OCI-LY7 (cell line): ENCODE measurements around the gene GYS2. TPM values are rescaled to one million over a fixed set of nuclear protein-coding genes. Genes with fewer than 3 reads are reported as not detected.

Source experiments
- BruUV-seq: library from RNA; stranded (reverse); fragments of 400-500 nt; replicated peaks from 2 replicates; lab custom pipeline; 2021; lab: Mats Ljungman, UMichigan
- CTCF ChIA-PET: fragments of 300-600 bp; sonication (Branson Sonifier 250); formaldehyde crosslinking; loops from one replicate; lab custom pipeline; 2022; ENCODE audit warnings: antibody characterized with exemption; ENCODE audit not compliant: unreplicated experiment; lab: Charles Lee
- POLR2A ChIA-PET: fragments of 300-600 bp; sonication (Branson Sonifier 250); formaldehyde crosslinking; loops from one replicate; lab custom pipeline; 2022; ENCODE audit warnings: antibody characterized with exemption; lab: Charles Lee
- DNase-seq: peaks from one replicate; pipeline ENCODE4 v3.0.0-alpha.2; 2015; ENCODE audit warnings: low spot score
- H2AFZ ChIP-seq: fragments of 200-600 bp; sonication (generic), shearing (Covaris generic); 2 replicates; pipeline ENCODE4 v1.6.1; 2014; ENCODE audit warnings: mild to moderate bottlenecking, antibody characterized with exemption, low read length, moderate library complexity
- H3K27ac ChIP-seq: fragments of 200-600 bp; sonication (generic); 2 replicates; pipeline ENCODE4 v1.5.1; 2014; ENCODE audit warnings: mixed run types, low read depth, mild to moderate bottlenecking, moderate library complexity, low read length, inconsistent platforms; ENCODE audit not compliant: poor library complexity, severe bottlenecking
- H3K36me3 ChIP-seq: fragments of 200-600 bp; sonication (generic); 2 replicates; pipeline ENCODE4 v1.6.1; 2014; ENCODE audit warnings: mild to moderate bottlenecking, antibody characterized with exemption, low read length, moderate library complexity, mixed read lengths; ENCODE audit not compliant: insufficient read depth
- H3K4me1 ChIP-seq: fragments of 200-600 bp; sonication (generic); 2 replicates; pipeline ENCODE4 v1.5.1; 2014; ENCODE audit warnings: mild to moderate bottlenecking, low read length; ENCODE audit not compliant: insufficient read depth, poor library complexity, severe bottlenecking
- H3K4me2 ChIP-seq: fragments of 200-600 bp; sonication (generic); 2 replicates; pipeline ENCODE4 v1.6.1; 2014; ENCODE audit warnings: mild to moderate bottlenecking, low read length
- H3K4me3 ChIP-seq: fragments of 200-600 bp; sonication (generic); 2 replicates; pipeline ENCODE4 v1.5.1; 2014; ENCODE audit warnings: mild to moderate bottlenecking, low read depth, low read length; ENCODE audit not compliant: poor library complexity, severe bottlenecking
- H3K79me2 ChIP-seq: fragments of 200-600 bp; sonication (generic); 2 replicates; pipeline ENCODE4 v1.6.1; 2016; ENCODE audit warnings: low read depth, mild to moderate bottlenecking, low read length, moderate library complexity, mixed read lengths; ENCODE audit not compliant: insufficient read depth
- H3K9me2 ChIP-seq: fragments of 200-600 bp; sonication (generic); 2 replicates; pipeline ENCODE4 v1.6.1; 2016; ENCODE audit warnings: mild to moderate bottlenecking, low read length, mixed read lengths; ENCODE audit not compliant: insufficient read depth
- H3K9me3 ChIP-seq: fragments of 200-600 bp; sonication (generic); 2 replicates; pipeline ENCODE4 v1.6.1; 2014; ENCODE audit warnings: mild to moderate bottlenecking, mixed run types, low read length, mixed read lengths
- H4K20me1 ChIP-seq: fragments of 200-600 bp; sonication (generic); 2 replicates; pipeline ENCODE4 v1.6.1; 2014; ENCODE audit warnings: mild to moderate bottlenecking, antibody characterized with exemption, low read length, moderate library complexity, mixed read lengths; ENCODE audit not compliant: insufficient read depth
- EZH2phosphoT487 ChIP-seq: fragments of 200-600 bp; sonication (generic); IDR thresholded peaks from 2 replicates; pipeline ENCODE4 v1.6.1; 2018; ENCODE audit warnings: low read depth, borderline replicate concordance, mild to moderate bottlenecking, mixed run types, antibody characterized with exemption, low read length, moderate library complexity, mixed read lengths
- intact Hi-C: fragments of 100-400 bp; cut with micrococcal nuclease; formaldehyde crosslinking; loops from one replicate; pipeline ENCODE4 v1.10.0; 2022; ENCODE audit not compliant: unreplicated experiment
- total RNA-seq, 2 experiments: library from RNA; depleted of rRNA in 1 of 2; stranded (reverse); fragments of >200 nt in 1 of 2; shearing (Covaris generic) in 1 of 2; gene quantifications; 2 replicates each; pipeline ENCODE4 v1.2.3, GENCODE V29; 2014 to 2022
- TF ChIP-seq, protein P1 (sequence below): fragments of 200-600 bp; sonication (generic); conservative IDR thresholded peaks from 2 replicates; pipeline ENCODE4 v1.5.1; 2014; ENCODE audit warnings: mild to moderate bottlenecking, antibody characterized with exemption, low read length, moderate library complexity, mixed read lengths

Gene GYS2
- total RNA-seq, 2 experiments from 2014 or later, result not detected

DNA sequence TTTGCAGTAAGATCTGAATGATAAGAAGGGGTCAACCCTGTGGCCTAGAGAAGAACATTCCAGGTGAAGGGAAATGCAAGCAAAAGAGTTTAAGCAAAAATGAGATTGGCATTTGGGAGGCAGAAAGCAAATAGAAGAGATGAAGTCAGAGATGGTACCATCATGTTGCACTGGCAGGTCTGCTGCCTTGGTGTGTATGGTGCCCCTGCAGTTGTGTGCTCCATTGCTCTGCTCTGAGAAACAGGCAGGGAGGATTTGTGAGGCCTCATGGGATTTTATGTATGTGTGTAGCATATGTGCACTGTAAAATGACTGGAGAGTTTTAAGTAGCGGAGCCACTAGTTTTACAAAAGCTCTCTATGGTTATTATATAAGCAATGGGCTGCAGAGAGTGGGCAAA is 46.4 kb upstream of the GYS2 start:
- H3K36me3 ChIP-seq, result peaks cover 100% of the 10 kb centered on the region
- CTCF ChIA-PET, result no interaction called here
- H3K4me2 ChIP-seq, result no peak overlapping the region
- H3K4me3 ChIP-seq, result no peak overlapping the region
- no peak overlapping the region for H2AFZ ChIP-seq
- no peak for DNase-seq
- peaks cover 72% of the 10 kb centered on the region for H4K20me1 ChIP-seq
- intact Hi-C loops, result no loop called here
- H3K9me2 ChIP-seq, result no peaks in the 10 kb centered on the region
- H3K79me2 ChIP-seq, result peaks cover 87% of the 10 kb centered on the region
- H3K27ac ChIP-seq, result no peak overlapping the region
- no TSS peak for BruUV-seq
- no peak for TF ChIP-seq EZH2phosphoT487
- TF ChIP-seq, protein P1, sequence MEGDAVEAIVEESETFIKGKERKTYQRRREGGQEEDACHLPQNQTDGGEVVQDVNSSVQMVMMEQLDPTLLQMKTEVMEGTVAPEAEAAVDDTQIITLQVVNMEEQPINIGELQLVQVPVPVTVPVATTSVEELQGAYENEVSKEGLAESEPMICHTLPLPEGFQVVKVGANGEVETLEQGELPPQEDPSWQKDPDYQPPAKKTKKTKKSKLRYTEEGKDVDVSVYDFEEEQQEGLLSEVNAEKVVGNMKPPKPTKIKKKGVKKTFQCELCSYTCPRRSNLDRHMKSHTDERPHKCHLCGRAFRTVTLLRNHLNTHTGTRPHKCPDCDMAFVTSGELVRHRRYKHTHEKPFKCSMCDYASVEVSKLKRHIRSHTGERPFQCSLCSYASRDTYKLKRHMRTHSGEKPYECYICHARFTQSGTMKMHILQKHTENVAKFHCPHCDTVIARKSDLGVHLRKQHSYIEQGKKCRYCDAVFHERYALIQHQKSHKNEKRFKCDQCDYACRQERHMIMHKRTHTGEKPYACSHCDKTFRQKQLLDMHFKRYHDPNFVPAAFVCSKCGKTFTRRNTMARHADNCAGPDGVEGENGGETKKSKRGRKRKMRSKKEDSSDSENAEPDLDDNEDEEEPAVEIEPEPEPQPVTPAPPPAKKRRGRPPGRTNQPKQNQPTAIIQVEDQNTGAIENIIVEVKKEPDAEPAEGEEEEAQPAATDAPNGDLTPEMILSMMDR, result no peak
- H3K4me1 ChIP-seq, result peaks cover 21% of the 10 kb centered on the region
- POLR2A ChIA-PET, result interaction anchor here (0.8 to 1.6 kb wide), 3 partner anchors 10 to 152 kb away, joined by 3 to 5 read pairs (median 4); no protein-coding TSS in a partner anchor
- H3K9me3 ChIP-seq, result no peaks in the 10 kb centered on the region

DNA sequence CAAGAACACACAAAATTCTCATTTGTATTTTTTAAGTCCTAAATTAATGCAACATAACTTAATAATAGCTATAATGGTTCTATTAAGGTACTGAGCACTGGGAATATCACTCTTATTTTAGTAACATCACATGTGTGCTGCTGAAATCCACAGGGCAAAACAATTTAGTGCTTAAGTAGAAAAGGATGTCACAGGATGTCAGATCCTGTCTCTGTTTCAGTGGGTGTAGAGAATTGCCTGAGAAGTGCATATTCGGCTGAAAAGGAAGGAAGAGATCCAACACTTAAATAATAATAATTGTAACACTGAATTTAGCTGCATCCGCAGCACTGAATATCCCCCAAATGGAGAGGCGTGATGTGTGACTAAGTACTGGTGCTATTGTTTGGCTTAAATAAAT is 44.4 kb upstream of the GYS2 start:
- Histone ChIP-seq H3K36me3 (peaks cover 98% of the 10 kb centered on the region), H3K4me3 (no peak overlapping the region), H2AFZ (no peak overlapping the region), H3K4me2 (no peak overlapping the region), H3K4me1 (peaks cover 7% of the 10 kb centered on the region), H4K20me1 (peaks cover 57% of the 10 kb centered on the region), H3K9me3 (no peaks in the 10 kb centered on the region), H3K9me2 (no peaks in the 10 kb centered on the region), H3K79me2 (peaks cover 78% of the 10 kb centered on the region), H3K27ac (no peak overlapping the region)
- CTCF ChIA-PET, result no interaction called here
- TF ChIP-seq, protein P1, result no peak
- no peak for TF ChIP-seq EZH2phosphoT487
- no peak for DNase-seq
- intact Hi-C loops, result no loop called here
- POLR2A ChIA-PET, result interaction anchor here (0.6 to 1.4 kb wide), 5 partner anchors 8 to 138 kb away, joined by 3 to 7 read pairs (median 3); partner anchors contain the start of gene LDHB
- no TSS peak for BruUV-seq

- Histone ChIP-seq H3K4me1 (peaks cover 7% of the 10 kb centered on the region), H2AFZ (no peak overlapping the region), H3K9me3 (no peaks in the 10 kb centered on the region), H3K27ac (no peak overlapping the region), H3K9me2 (no peaks in the 10 kb centered on the region), H3K36me3 (peaks cover 98% of the 10 kb centered on the region), H3K79me2 (peaks cover 78% of the 10 kb centered on the region; the same call in 1 of the 2 replicates), H3K4me3 (no peak overlapping the region), H3K4me2 (no peak overlapping the region), H4K20me1 (peaks cover 60% of the 10 kb centered on the region)
- TF ChIP-seq, protein P1, result no peak
- no peak for TF ChIP-seq EZH2phosphoT487
- no peak for DNase-seq
- POLR2A ChIA-PET, result interaction anchor here (1.2 to 1.4 kb wide), 4 partner anchors 9 to 49 kb away, joined by 3 to 7 read pairs (median 3); partner anchors contain the start of gene LDHB
- no TSS peak for BruUV-seq
- CTCF ChIA-PET, result no interaction called here
- intact Hi-C loops, result no loop called here
Measured at GRCh38 chr12:21648378-21648777, 43.7 kb upstream of the GYS2 start.
